ENCODE data around the gene ARHGAP19. TPM values are rescaled to one million over a fixed set of nuclear protein-coding genes. Genes with fewer than 3 reads are reported as not detected.

ARHGAP19 gene
- total and polyA plus RNA-seq, 9 of the 15 experiments (the other 6 are each of a cell fraction or from before 2014, with no cell fraction given) = 14.8 to 49.5 (median 26.8) TPM

DNA sequence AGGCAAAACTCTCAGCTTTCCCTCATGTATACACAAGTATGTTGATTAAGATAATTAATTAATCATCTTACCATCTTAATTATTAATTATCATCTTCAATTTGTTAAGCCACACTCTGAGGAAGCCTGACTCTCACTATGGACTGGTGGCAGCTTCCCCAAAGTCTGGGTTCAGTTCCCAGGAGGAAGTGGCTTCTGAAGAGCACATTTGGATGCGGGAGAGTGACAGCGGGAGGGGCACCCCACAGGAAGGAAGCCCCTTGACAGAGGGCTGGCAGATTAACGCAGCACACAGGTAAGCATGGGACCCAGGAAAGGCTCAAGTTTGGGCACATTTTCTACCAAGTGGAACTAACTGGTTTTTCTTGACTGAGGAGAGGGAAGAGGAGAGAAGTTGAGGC is 93.3 kb downstream of the ARHGAP19 start (continued):
- TF ChIP-seq MITF (IDR thresholded peaks at IDR 0.05) (no peak), ZNF79 (CRISPR knock-in tag; IDR thresholded peaks at IDR 0.05; ENCODE audit: low read depth) (no peak), EWSR1 (IDR thresholded peaks at IDR 0.05; ENCODE audit: borderline replicate concordance, low read depth, partially characterized antibody) (no peak), CUX1 (CRISPR knock-in tag; IDR thresholded peaks at IDR 0.05) (no peak), KAT8 (IDR thresholded peaks at IDR 0.05; ENCODE audit: low read depth) (no peak), RCOR1 (IDR thresholded peaks at IDR 0.05; ENCODE audit: borderline replicate concordance in 1 of 2, low read depth in 2 of 2, low read length in 2 of 2) (no peak), ZNF507 (tag; conservative IDR thresholded peaks at IDR 0.05) (no peak)

Measured in K562 (cell line).